Measurements from ENCODE around the gene UBE3A. TPM values are rescaled to one million over a fixed set of nuclear protein-coding genes. Genes with fewer than 3 reads are reported as not detected.

UBE3A gene
- total and polyA plus RNA-seq, 9 donors, result 27.0 to 130 (median 93.0) TPM

GRCh38 chr15:25403771-25404170 is 35.1 kb downstream of the UBE3A start:
- H3K9me3 ChIP-seq, result peaks cover 0 to 9% of the 10 kb centered on the region in 2 donors
- no peaks in the 10 kb centered on the region for H3K27me3 ChIP-seq
- no peak overlapping the region for H3K4me3 ChIP-seq
- H3K36me3 ChIP-seq, result no peaks in the 10 kb centered on the region
- no peak for DNase-seq
- H3K27ac ChIP-seq, result no peak overlapping the region
- intact Hi-C loops (cut with DNase I), result no loop called here
- TF ChIP-seq EP300 (IDR thresholded peaks at IDR 0.05), result no peak
- TF ChIP-seq, protein P1, sequence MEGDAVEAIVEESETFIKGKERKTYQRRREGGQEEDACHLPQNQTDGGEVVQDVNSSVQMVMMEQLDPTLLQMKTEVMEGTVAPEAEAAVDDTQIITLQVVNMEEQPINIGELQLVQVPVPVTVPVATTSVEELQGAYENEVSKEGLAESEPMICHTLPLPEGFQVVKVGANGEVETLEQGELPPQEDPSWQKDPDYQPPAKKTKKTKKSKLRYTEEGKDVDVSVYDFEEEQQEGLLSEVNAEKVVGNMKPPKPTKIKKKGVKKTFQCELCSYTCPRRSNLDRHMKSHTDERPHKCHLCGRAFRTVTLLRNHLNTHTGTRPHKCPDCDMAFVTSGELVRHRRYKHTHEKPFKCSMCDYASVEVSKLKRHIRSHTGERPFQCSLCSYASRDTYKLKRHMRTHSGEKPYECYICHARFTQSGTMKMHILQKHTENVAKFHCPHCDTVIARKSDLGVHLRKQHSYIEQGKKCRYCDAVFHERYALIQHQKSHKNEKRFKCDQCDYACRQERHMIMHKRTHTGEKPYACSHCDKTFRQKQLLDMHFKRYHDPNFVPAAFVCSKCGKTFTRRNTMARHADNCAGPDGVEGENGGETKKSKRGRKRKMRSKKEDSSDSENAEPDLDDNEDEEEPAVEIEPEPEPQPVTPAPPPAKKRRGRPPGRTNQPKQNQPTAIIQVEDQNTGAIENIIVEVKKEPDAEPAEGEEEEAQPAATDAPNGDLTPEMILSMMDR (IDR thresholded peaks at IDR 0.05), result no peak
- no peak for TF ChIP-seq POLR2A (IDR thresholded peaks at IDR 0.05)
- 97 to 99% (median 97%) methylated on average over 2 of the region's 2 CpGs for WGBS, 3 donors
- peaks cover 5% of the 10 kb centered on the region for H3K4me1 ChIP-seq (ENCODE audit: insufficient read depth)

- no peak overlapping the region for H3K27ac ChIP-seq
- 100% methylated on average over 2 of the region's 2 CpGs for WGBS, 3 donors
- DNase-seq, result no peak
- no peak overlapping the region for H3K4me3 ChIP-seq
- TF ChIP-seq, protein P1 (IDR thresholded peaks at IDR 0.05), result no peak
- TF ChIP-seq POLR2A (IDR thresholded peaks at IDR 0.05) (no peak), EP300 (IDR thresholded peaks at IDR 0.05) (no peak)
- intact Hi-C loops (cut with DNase I), result no loop called here
- H3K4me1 ChIP-seq (ENCODE audit: insufficient read depth), result peaks cover 2% of the 10 kb centered on the region
- no peaks in the 10 kb centered on the region for H3K36me3 ChIP-seq
- H3K9me3 ChIP-seq, result peaks cover 0 to 9% of the 10 kb centered on the region in 2 donors
- no peaks in the 10 kb centered on the region for H3K27me3 ChIP-seq
Observed at GRCh38 chr15:25402342-25402741, 36.5 kb downstream of the UBE3A start.

DNA sequence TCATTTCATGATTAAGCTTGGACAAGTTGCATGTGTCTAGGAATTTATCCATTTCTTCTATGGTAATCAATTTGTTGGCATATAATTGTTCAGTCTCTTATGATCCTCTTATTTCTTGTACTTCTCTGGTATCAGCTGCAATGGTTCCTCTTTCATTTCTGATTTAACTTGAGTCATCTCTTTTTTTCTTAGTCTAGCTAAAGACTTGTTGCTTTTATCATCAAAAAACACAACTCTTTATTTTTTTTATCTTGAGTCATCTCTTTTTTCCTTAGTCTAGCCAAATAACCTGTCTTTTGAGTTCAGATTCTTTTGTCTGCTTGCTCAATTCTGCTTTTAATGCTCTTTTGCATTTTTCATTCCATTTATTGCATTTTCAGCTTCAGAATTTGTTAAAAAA is 37.3 kb downstream of the UBE3A start:
- H3K4me1 ChIP-seq (ENCODE audit: insufficient read depth), result no peaks in the 10 kb centered on the region
- no peaks in the 10 kb centered on the region for H3K27me3 ChIP-seq
- TF ChIP-seq, protein P1 (IDR thresholded peaks at IDR 0.05), result no peak
- no peak for TF ChIP-seq EP300 (IDR thresholded peaks at IDR 0.05)
- no peak for TF ChIP-seq POLR2A (IDR thresholded peaks at IDR 0.05)
- intact Hi-C loops (cut with DNase I), result no loop called here
- peaks cover 0 to 9% of the 10 kb centered on the region in 2 donors for H3K9me3 ChIP-seq
- H3K36me3 ChIP-seq, result no peaks in the 10 kb centered on the region
- H3K27ac ChIP-seq, result no peak overlapping the region
- no peak overlapping the region for H3K4me3 ChIP-seq
- DNase-seq, result no peak

DNA sequence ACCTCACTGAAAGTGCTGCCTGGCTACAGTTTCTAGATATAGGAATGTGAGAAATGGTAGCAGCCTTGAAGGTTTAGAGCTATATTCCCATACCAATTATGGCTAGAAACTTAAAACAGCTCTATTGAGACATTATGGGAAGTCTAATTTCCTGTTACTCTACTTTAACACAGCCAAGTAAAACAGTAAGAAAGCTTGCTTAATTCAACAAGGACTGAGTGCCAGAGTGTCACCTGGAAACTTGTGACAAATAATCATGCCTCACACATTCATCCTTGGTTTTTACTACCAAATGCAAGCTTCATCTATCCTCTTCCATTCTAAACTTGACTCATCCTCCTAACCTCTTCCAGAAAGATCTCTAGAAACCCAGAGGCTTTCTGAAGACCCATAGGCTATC is 41.7 kb downstream of the UBE3A start:
- Histone ChIP-seq H3K27ac (no peak overlapping the region), H3K4me1 (ENCODE audit: insufficient read depth) (no peaks in the 10 kb centered on the region), H3K27me3 (no peaks in the 10 kb centered on the region), H3K4me3 (no peak overlapping the region), H3K9me3 (peaks cover 0 to 3% of the 10 kb centered on the region in 2 donors), H3K36me3 (no peaks in the 10 kb centered on the region)
- TF ChIP-seq POLR2A (IDR thresholded peaks at IDR 0.05) (no peak), EP300 (IDR thresholded peaks at IDR 0.05) (no peak)
- TF ChIP-seq, protein P1 (IDR thresholded peaks at IDR 0.05), result no peak
- no peak for DNase-seq
- intact Hi-C loops (cut with DNase I), result no loop called here

DNA sequence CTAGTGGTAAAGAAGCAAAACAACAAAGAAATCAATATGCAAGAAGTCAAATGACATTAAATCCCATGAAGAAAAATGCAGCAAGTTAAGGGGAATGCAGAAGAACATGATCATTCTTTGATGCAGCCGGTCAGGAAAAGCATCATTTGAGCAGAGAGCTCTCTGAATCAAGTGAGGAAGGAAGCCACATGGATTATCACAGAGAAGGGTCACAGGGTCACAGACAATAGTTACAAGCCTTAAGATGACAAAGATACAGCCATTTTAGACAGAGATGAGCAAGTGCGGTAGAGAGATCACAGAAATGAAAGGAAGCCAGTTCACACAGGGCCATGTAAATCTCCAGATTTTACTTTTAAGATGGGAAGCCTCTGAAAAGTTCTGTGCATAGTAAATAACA is 43.9 kb downstream of the UBE3A start:
- Histone ChIP-seq H3K36me3 (no peaks in the 10 kb centered on the region), H3K27me3 (no peaks in the 10 kb centered on the region), H3K27ac (no peak overlapping the region), H3K9me3 (no peaks in the 10 kb centered on the region), H3K4me3 (no peak overlapping the region), H3K4me1 (ENCODE audit: insufficient read depth) (no peaks in the 10 kb centered on the region)
- no peak for DNase-seq
- 72 to 92% (median 88%) methylated on average over 2 of the region's 2 CpGs for WGBS, 3 donors
- intact Hi-C loops (cut with DNase I), result no loop called here
- TF ChIP-seq EP300 (IDR thresholded peaks at IDR 0.05) (no peak), POLR2A (IDR thresholded peaks at IDR 0.05) (no peak)
- TF ChIP-seq, protein P1 (IDR thresholded peaks at IDR 0.05), result no peak
